HL-60/S4 (cell line): ENCODE results near the gene MNT.
"Not testable (repeated sequence)": the region's sequence is repeated elsewhere in the genome, so short reads cannot be mapped to it uniquely, and the experiment has no call there.

Source experiments
- in situ Hi-C: fragments of 300-500 bp; cut with MboI; formaldehyde crosslinking; loops from 2 replicates; pipeline ENCODE4 v1.14.3; 2022; ENCODE audit warnings: low sequenced_read_pairs

Gene MNT

DNA sequence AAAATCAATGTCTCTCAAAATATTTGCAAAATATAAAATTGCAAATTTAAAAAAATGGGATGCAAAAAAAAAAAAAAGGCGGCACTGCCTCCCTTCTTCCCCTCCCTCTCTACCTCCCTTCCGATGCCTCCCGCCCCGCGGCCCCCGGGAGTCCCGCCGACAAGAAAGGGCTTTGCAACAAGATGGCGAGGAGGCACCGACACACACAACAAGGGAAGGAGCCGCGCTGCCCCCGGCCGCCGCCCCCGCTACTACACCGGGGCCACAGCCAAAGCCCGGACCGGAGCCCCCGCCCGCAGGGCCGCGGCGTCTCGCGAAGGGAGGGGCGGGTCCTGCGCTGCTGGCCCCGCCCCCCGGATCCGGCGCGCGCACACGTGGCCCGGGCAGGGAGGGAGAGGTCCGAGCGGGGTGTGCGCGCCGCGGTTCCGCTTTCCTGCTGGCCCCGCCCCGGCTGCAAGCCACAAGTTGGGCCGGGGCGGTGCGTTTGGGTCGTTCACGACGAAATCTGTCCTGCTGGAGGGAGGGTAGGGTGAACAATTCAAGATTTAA is at the start of gene MNT:
Gene MNT (minus strand): TSS at position 184 of the 549 bp plus-strand sequence. CDS start 348 bp downstream, outside the sequence.
- in situ Hi-C loops: no loop called here

DNA sequence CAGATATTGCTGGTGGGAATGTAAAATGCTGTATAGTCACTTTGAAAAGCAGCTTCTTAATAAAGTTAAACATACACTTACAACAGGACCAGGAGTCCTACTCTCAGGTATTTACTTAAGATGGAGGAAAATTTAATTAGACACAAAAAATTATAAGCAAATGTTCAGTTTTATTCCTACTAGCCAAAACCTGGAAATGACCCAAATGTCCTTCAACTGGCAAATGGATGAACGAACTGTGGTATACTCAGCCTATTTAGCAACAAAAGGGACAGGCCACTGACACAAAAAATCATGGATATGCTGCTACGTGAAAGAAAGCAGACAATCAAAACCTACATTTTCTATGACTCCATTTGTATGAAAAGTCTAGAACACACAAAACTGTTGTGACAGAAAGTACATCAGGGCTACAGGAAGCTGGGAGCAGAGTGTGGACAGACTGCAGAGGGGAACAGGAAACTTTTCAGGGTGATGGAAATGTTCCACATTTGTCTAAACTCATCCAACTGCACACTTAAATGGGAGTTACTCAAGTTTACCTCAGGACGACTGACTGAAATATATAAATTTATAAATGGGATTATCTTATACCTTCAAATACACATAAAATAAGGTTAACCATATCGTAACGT is 49.3 kb upstream of the MNT start:
- in situ Hi-C loops: no loop called here

DNA sequence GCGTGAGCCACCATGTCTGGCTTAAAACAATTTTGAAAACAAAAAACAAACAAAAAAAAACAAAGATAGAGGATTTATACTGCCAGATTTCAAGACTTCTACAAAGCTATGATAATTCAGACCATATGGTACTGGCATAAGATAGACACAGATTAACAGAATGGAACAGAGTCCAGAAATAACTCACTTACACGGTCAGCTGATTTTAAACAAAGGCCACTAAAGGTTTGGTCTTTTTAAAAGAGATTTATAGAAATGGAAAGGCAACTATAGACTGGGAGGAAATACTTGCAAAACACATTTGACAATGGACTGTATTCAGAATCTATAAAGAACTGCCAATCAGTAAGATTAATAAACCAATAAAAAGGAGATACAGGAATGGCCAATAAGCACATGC is 48.6 kb upstream of the MNT start:
- in situ Hi-C loops: no loop called here

DNA sequence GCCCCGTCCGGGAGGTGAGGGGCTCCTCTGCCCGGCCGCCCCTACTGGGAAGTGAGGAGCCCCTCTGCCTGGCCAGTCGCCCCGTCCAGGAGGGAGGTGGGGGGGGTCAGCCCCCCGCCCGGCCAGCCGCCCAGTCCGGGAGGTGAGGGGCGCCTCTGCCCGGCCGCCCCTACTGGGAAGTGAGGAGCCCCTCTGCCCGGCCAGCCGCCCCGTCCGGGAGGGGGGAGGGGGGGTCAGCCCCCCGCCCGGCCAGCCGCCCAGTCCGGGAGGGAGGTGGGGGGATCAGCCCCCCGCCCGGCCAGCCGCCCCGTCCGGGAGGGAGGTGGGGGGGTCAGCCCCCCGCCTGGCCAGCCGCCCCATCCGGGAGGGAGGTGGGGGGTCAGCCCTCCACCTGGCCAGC is 46.6 kb upstream of the MNT start:
- in situ Hi-C loops: not testable (repeated sequence)

DNA sequence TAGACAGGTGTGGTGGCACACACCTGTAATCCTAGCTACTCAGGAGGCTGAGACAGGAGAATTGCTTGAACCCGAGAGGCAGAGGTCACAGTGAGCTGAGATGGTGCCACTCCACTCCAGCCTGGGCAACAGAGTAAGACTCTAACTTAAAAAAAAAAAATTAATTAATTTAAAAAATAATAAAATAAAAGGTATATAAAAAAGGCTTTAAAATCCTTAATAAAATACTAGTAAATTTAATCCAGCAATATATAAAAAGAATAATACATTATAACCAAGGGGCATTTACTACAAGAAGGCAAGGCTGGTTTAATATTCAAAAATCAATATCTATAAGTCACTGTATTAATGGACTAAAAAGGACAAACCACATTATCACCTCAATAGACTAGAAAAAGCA is 44.8 kb upstream of the MNT start:
- in situ Hi-C loops: no loop called here

DNA sequence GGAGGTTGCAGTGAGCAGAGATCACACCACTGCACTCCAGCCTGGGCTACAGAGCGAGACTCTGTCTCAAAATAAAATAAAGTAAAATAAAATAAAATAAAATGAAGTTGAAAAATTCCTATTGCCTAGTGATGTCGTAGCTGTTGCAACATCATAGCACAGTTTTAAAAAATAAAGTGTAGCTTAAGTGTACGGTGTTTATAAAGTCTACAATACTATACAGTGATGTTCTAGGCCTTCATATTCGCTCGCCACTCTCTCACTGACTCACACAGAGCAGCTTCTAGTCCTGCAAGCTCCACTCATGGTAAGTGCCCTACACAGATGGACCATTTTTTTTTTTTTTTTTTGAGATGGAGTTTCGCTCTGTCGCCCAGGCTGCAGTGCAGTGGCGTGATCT is 43.5 kb upstream of the MNT start:
- in situ Hi-C loops: no loop called here

DNA sequence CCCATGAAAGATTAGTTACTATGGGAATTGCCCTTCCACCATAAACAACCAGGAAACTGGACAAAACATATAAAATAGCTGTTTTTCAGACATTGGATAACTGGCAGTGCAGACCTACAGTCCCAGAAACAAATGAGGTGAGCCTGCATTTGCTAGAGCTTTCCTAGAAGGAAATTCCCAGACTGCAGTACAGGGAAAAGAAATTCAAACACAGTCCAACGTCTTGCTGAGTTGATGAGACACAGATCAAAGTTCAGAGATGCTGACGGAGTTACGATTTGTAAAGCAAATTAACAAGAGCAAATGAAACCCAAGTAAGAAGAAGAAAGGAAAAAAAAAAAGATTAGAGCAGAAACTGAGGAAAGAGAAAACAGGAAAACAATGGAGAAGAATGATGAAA is 41.3 kb upstream of the MNT start:
- in situ Hi-C loops: no loop called here

GRCh38 chr17:2440930-2441329 is 40.1 kb upstream of the MNT start:
- in situ Hi-C loops: no loop called here

DNA sequence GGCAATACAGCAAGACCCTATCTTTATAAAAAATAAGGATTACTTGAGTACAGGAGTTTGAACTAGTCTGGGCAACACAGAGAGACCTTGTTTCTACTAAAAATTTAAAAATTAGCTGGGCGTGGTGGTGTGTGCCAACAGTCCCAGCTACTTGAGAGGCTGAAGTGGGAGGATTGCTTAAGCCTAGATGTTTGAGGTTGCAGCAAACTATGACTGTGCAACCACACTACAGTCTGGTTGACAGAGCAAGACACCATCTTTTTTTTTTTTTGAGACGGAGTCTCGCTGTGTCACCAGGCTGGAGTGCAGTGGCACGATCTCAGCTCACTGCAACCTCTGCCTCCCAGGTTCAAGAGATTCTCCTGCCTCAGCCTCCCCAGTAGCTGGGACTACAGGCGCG is 39.1 kb upstream of the MNT start:
- in situ Hi-C loops: not testable (repeated sequence)

DNA sequence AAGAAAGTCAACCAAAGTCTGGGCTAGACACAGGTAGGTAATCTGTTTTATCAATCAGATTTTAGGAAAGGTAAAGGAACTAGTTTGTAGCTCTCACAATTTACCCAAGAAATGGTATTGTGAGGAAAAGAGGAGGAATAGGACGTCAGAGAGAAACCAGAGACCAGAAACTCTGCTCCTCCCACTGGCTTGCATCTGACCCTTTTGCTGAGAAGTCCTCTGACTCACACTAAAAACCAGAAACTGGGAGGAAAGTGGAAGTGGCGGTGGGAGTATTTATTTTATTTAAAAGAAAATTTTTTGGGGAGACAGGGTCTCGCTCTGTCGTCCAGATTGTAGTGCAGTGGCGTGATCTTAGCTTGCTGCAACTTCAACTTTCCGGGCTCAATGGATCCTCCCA is 38.0 kb upstream of the MNT start:
- in situ Hi-C loops: no loop called here

DNA sequence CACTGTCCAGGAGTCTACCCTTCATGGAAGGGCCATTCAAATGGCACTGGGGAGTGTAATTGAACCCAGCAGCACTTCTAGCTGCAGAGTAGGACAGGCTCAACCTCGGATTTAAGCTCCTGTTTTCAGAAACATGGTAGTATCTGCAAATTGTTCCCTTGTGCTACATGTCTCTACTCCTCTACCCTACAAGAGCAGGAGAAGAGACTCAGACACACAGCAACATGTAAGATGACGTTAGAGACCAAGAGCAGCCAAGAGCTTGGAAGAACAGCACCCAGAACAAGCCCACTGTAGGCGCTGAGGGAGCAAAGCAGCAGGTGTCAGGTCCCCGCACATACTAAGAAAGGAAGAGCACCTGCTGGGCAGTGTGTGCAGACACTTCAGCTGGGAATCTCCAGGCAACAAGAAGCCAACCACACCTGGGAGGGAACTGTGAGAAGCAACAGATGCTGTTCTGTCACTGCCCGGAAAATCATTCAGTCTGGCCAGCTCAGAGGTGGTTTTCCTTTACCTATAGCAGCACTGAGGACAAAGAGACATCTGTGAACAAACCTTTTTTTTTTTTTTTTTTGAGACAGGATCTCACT is 35.6 kb upstream of the MNT start:
- in situ Hi-C loops: no loop called here

DNA sequence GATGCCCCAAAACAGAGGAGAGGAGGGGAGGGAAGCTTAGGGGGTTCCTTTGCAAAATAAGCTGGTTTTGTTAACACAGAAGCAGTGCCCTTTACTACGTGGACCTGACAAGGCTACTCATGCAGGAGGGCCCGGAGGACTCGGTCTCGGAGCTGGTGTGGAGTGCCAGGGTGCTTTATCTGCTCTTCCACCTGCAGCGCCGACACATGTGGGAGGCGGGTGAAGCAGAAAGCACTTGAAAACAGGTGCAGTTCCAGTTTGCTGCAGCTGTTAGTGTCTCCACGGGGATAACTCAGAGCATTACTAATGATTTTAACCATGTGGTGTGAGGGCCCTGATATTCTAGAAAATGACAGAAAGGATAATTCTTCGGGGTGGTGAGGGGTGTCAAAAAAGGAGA is 35.0 kb upstream of the MNT start:
- in situ Hi-C loops: no loop called here

DNA sequence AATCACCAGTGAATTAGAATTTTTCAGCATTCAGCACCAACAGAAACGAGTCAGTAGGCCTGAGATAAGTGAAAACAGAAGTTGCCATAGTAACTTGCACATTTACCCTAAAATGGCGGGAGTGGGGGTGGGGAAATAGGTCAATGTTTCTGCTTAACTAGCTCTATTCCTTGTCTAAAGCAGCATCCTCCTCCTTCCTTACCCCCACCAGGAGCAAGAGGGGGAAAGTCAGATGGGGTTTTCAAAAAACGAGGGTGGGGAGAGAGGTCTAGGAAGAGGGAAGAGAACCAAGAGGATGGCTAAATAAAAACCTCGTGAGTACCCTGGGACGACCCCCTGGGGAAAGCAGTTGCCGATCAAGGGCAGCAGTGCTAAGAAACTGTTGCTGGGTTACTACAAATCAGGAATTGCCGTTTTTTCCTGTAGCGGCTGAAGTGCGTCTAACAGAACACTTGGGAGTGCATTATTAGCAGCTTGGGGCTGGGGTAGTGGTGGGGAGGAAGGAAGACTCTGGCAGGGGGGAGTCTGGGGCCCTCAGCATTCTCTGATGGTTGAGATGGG is 34.4 kb upstream of the MNT start:
- in situ Hi-C loops: no loop called here

DNA sequence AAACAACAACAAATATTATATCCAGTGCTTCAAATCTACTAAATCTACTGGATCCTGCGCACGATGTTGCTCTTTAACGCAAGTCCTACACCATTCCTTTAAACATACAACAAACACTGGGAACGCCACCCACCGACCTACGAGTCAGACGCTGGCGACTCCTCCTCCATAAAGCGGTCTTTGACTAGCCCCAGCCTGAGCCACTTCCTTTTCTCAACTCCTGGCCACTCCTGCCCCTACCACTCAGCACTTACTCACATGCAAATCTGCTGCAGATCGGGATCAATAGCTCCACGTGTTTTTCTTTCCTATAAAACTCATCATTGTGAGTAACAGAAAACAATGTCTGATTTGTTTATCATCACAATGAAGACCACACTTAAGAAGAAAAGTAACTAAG is 32.8 kb upstream of the MNT start:
- in situ Hi-C loops: no loop called here

GRCh38 chr17:2427910-2428309 is 27.1 kb upstream of the MNT start:
- in situ Hi-C loops: no loop called here

DNA sequence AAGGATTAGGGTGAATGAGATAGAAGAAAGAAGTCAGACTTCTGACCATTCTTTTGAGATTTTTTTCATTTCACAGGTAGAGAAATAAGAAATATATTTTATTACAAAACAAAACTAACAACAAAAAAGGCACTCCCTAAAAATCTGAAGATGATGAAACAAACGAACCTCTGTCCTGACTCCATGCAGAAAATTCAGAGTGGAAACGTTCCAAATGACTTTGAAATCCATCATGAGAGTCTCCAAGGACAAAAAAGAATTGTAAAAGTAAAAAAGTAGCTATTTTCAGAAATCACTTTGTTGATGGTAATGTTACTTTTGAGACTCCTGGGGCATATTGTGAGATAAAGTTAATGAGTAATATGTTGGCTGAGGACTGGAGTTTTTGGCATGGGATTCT is 26.4 kb upstream of the MNT start:
- in situ Hi-C loops: no loop called here

- in situ Hi-C loops: loop anchor here (5.0 kb wide), 1 partner anchor 46 kb away; no protein-coding TSS in a partner anchor
Observed at GRCh38 chr17:2423271-2423670, 22.4 kb upstream of the MNT start.

DNA sequence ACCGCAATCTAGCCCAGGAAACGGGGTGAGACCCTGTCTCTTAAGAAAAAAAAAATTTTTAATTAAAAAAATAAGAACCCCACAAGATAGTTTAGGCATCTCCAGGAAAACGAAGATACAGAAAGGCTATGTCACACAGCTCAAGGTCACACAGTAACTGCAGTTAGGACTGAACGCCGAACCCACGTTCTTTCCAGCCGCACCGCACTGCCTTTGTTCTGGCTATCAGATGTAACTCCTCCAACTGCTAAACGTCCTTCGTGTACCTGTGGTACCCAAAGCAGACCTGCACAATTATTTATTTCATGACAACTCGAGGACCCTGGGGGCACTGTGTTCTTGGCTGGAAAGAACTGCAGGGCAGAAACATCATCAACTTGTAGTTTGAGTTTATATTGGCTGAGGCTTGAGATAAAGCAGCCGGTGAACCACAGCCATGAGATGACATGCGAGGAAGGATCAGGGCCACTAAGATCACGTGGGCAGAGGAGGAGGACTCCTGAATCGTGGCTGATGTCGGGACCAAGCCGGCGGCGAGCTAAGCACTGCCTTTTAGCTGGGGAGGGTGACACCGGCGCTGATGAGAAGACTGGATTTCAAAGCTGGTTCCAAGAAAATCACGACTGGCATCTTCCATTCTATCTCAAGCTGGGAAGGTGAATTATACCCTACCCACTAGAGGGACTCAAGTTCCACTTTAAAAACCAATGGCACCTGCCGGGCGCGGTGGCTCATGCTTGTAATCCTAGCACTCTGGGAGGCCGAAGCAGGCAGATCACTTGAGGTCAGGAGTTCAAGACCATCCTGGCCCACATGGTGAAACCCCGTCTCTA is 20.7 kb upstream of the MNT start:
- in situ Hi-C loops: loop anchor here (5.0 kb wide), 1 partner anchor 44 kb away; no protein-coding TSS in a partner anchor

DNA sequence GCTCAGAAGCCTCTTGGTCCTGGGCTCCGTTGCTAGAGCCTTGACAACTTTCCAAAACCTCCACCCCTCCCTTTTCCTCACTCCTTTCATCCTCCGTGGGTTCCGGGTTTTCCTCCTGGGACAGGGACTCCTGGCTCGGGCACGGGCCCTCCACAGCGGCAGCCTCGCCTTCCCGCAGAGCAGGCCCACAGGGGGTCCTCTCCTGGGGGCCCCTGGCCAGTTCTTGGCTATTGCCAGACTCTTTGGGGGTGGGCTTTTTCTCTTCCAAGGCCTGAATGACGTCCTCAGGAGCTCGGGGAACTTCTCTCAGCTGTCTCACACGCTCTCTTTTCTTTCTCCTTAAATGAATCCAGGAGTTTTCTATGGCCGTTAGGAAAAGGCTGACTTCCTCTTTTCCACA is 19.3 kb upstream of the MNT start:
- in situ Hi-C loops: loop anchor here (5.0 kb wide), 1 partner anchor 43 kb away; no protein-coding TSS in a partner anchor

- in situ Hi-C loops: no loop called here
Observed at GRCh38 chr17:2419486-2419885, 18.6 kb upstream of the MNT start.

DNA sequence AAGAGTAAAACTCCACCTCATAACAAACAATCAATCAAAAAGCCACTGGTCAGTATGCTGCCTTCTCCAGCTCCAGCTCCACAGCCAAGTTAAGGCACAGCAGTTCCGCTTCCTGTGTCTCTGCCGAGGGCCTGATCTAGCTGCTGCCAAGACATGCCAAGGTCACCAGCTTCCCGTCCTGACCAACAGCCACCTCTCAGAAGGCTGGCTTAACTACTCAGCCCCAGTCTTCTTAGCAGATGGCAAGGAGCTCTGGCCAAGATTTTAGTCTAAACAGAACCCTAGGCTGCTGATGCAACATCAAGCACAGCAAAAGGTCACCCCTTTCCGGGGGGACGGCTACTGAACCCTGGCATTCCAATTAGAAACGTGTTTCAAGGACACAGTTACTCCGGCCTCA is 17.7 kb upstream of the MNT start:
- in situ Hi-C loops: no loop called here
